HCT116 (cell line): Measurements from ENCODE around the gene LRP4.

ENCODE experiments used
- CEBPB ChIP-seq: IDR thresholded peaks from 2 replicates; pipeline ENCODE4 v1.6.1; 2012; ENCODE audit warnings: low read depth
- CTCF ChIP-seq, 3 experiments: fragments of 200-600 bp in 1 of 3; sonication (generic) in 1 of 3; IDR thresholded peaks in 2 of 3; conservative IDR thresholded peaks in 1 of 3; 2 replicates each; pipeline ENCODE4 v1.5.1; 2012 to 2017; ENCODE audit warnings: low read depth in 2 of 3, low read length in 2 of 3, antibody characterized with exemption in 1 of 3, borderline replicate concordance in 1 of 3, control low read depth in 1 of 3, mild to moderate bottlenecking in 1 of 3, mixed read lengths in 1 of 3, mixed run types in 1 of 3, moderate library complexity in 1 of 3; ENCODE audit not compliant: insufficient read depth in 1 of 3
- ELF1 ChIP-seq: IDR thresholded peaks from 2 replicates; pipeline ENCODE4 v1.6.1; 2012; ENCODE audit warnings: low read depth, borderline replicate concordance
- EZH2 ChIP-seq: fragments of 200-600 bp; sonication (generic); IDR thresholded peaks from 2 replicates; pipeline ENCODE4 v1.6.1; 2017; ENCODE audit warnings: antibody characterized with exemption, mixed run types
- EZH2phosphoT487 ChIP-seq: fragments of 200-600 bp; IDR thresholded peaks from 2 replicates; pipeline ENCODE4 v1.6.1; 2018; ENCODE audit warnings: antibody characterized with exemption, borderline replicate concordance
- FOSL1 ChIP-seq: IDR thresholded peaks from 2 replicates; pipeline ENCODE4 v1.6.1; 2012; ENCODE audit warnings: low read depth
- MAX ChIP-seq: IDR thresholded peaks from 2 replicates; pipeline ENCODE4 v1.6.1; 2012
- POLR2A ChIP-seq: IDR thresholded peaks from 2 replicates; pipeline ENCODE4 v1.7.0; 2011; ENCODE audit warnings: borderline replicate concordance; ENCODE audit not compliant: insufficient read depth, insufficient read length; ENCODE audit errors: extremely low read depth
- POLR2AphosphoS5 ChIP-seq: IDR thresholded peaks from 2 replicates; pipeline ENCODE4 v1.6.1; 2011; ENCODE audit warnings: mild to moderate bottlenecking, low read depth, low read length, moderate library complexity
- RAD21 ChIP-seq: IDR thresholded peaks from 2 replicates; pipeline ENCODE4 v1.6.1; 2012; ENCODE audit warnings: low read depth, mild to moderate bottlenecking
- REST ChIP-seq: IDR thresholded peaks from 2 replicates; pipeline ENCODE4 v1.6.1; 2012; ENCODE audit warnings: low read depth
- SRF ChIP-seq: IDR thresholded peaks from 2 replicates; pipeline ENCODE4 v1.6.1; 2012; ENCODE audit warnings: low read depth
- ZFX ChIP-seq: fragments of 450-650 bp; IDR thresholded peaks from 2 replicates; pipeline ENCODE4 v1.6.1; 2017

- TF ChIP-seq EZH2 (no peak), POLR2A (no peak), EZH2phosphoT487 (no peak), FOSL1 (no peak), CTCF (IDR thresholded peaks at IDR 0.05 in 2 of 3, conservative IDR thresholded peaks at IDR 0.05 in 1 of 3; ENCODE audit: borderline replicate concordance in 1 of 3, insufficient read depth in 1 of 3, low read depth in 2 of 3, low read length in 2 of 3) (no peak), MAX (no peak), RAD21 (no peak), SRF (no peak), POLR2AphosphoS5 (no peak), CEBPB (no peak), ELF1 (no peak), ZFX (no peak), REST (no peak)
These were observed 23.8 kb downstream of the LRP4 start for GRCh38 chr11:46894506-46894905.
